H1 (cell line): Measurements from ENCODE around the gene OTOGL. TPM values are rescaled to one million over a fixed set of nuclear protein-coding genes. Genes with fewer than 3 reads are reported as not detected.

Experiments used
- CTCF ChIA-PET: fragments of 300-600 bp; sonication (Branson Sonifier 250); formaldehyde crosslinking; loops from one replicate; lab custom pipeline; 2021; ENCODE audit not compliant: partially characterized antibody; lab: Charles Lee
- POLR2A ChIA-PET: fragments of 300-600 bp; sonication (Branson Sonifier 250); formaldehyde crosslinking; loops from one replicate; lab custom pipeline; 2021; ENCODE audit warnings: inconsistent platforms; ENCODE audit not compliant: partially characterized antibody; lab: Charles Lee
- DNase-seq, 2 experiments: peaks; one replicate each; pipeline versions ENCODE4 v3.0.0 to v3.0.0-alpha.2; 2010 to 2022; ENCODE audit warnings: low spot score in 2 of 2, low read depth in 1 of 2, mixed read lengths in 1 of 2
- FAIRE-seq: peaks from 2 replicates; lab custom pipeline; 2011; peaks lifted over from hg19 to GRCh38; lab: Jason Lieb, UNC
- H2AFZ ChIP-seq: 2 replicates; pipeline ENCODE4 v1.8.1; 2012; ENCODE audit warnings: low read length, inconsistent platforms
- H2AK5ac ChIP-seq: 2 replicates; pipeline ENCODE4 v1.6.1; 2013; ENCODE audit warnings: low read depth, low read length
- H2BK120ac ChIP-seq: replicated peaks from 2 replicates; pipeline ENCODE3; 2013; ENCODE audit warnings: low read depth, low read length, inconsistent platforms
- H2BK12ac ChIP-seq: 2 replicates; pipeline ENCODE4 v1.6.1; 2013; ENCODE audit warnings: low read depth, low read length
- H2BK15ac ChIP-seq: 2 replicates; pipeline ENCODE4 v1.6.1; 2013; ENCODE audit warnings: low read length
- H2BK20ac ChIP-seq: 2 replicates; pipeline ENCODE4 v1.6.1; 2013; ENCODE audit warnings: low read length
- H2BK5ac ChIP-seq: 2 replicates; pipeline ENCODE4 v1.6.1; 2013; ENCODE audit warnings: low read depth, low read length
- H3K14ac ChIP-seq: 2 replicates; pipeline ENCODE4 v1.6.1; 2013; ENCODE audit warnings: inconsistent platforms; ENCODE audit not compliant: insufficient read length
- H3K18ac ChIP-seq: 2 replicates; pipeline ENCODE4 v1.6.1; 2013; ENCODE audit warnings: low read length; ENCODE audit errors: extremely low read depth
- H3K23ac ChIP-seq: 2 replicates; pipeline ENCODE4 v1.6.1; 2013; ENCODE audit warnings: inconsistent platforms; ENCODE audit not compliant: insufficient read length
- H3K23me2 ChIP-seq: 2 replicates; pipeline ENCODE4 v1.6.1; 2013; ENCODE audit warnings: low read depth, low read length
- H3K27ac ChIP-seq: 2 replicates; pipeline ENCODE4 v1.6.1; 2011; ENCODE audit warnings: low read depth, low read length, inconsistent platforms
- H3K27me3 ChIP-seq, 4 experiments: replicated peaks in 1 of 4; 1 replicate in 1 of 4; 2 replicates in 3 of 4; pipeline versions ENCODE4 v1.6.1 to v1.8.1; 2011 to 2013; ENCODE audit warnings: low read length in 3 of 4, mild to moderate bottlenecking in 3 of 4, inconsistent platforms in 2 of 4, mixed read lengths in 2 of 4, moderate library complexity in 1 of 4; ENCODE audit not compliant: control insufficient read depth in 3 of 4, insufficient read depth in 3 of 4; ENCODE audit errors: extremely low read depth in 1 of 4
- H3K36me3 ChIP-seq, 4 experiments: 2 replicates each; pipeline versions ENCODE4 v1.6.1 to v1.8.1; 2011 to 2013; ENCODE audit warnings: mild to moderate bottlenecking in 4 of 4, low read length in 3 of 4, moderate library complexity in 2 of 4, control low read depth in 1 of 4, inconsistent platforms in 1 of 4; ENCODE audit not compliant: insufficient read depth in 4 of 4, control insufficient read depth in 2 of 4
- H3K4ac ChIP-seq: replicated peaks from 2 replicates; pipeline ENCODE3; 2013; ENCODE audit warnings: low read length, low read depth, mixed read lengths, inconsistent platforms; ENCODE audit not compliant: insufficient read length
- H3K4me1 ChIP-seq, 4 experiments: replicated peaks in 1 of 4; 1 replicate in 1 of 4; 2 replicates in 3 of 4; pipeline versions ENCODE4 v1.6.1 to v1.8.1; 2011 to 2013; ENCODE audit warnings: low read length in 3 of 4, inconsistent platforms in 2 of 4, mixed read lengths in 1 of 4; ENCODE audit not compliant: insufficient read depth in 4 of 4, control insufficient read depth in 3 of 4
- H3K4me2 ChIP-seq, 2 experiments: 2 replicates each; pipeline versions ENCODE4 v1.6.1 to v1.8.1; 2011 to 2013; ENCODE audit warnings: low read depth in 2 of 2, low read length in 2 of 2, control low read depth in 1 of 2, inconsistent platforms in 1 of 2, mild to moderate bottlenecking in 1 of 2; ENCODE audit not compliant: insufficient read depth in 1 of 2
- H3K4me3 ChIP-seq, 4 experiments: fragments of 200-600, 300-600 bp in 1 of 4; sonication (generic), shearing (Covaris generic), sonication (Bioruptor Twin) in 1 of 4; 2 replicates each; pipeline versions ENCODE4 v1.5.1 to v1.8.1; 2011 to 2016; ENCODE audit warnings: low read length in 4 of 4, low read depth in 3 of 4, control low read depth in 2 of 4, inconsistent platforms in 2 of 4, mild to moderate bottlenecking in 2 of 4, mixed read lengths in 1 of 4, moderate library complexity in 1 of 4; ENCODE audit not compliant: insufficient read depth in 2 of 4; ENCODE audit errors: extremely low read depth in 1 of 4
- H3K56ac ChIP-seq: replicated peaks from 2 replicates; pipeline ENCODE3; 2013; ENCODE audit warnings: low read depth, mild to moderate bottlenecking, mixed read lengths, low read length, inconsistent platforms; ENCODE audit not compliant: insufficient read length
- H3K79me1 ChIP-seq: 2 replicates; pipeline ENCODE4 v1.6.1; 2013; ENCODE audit warnings: low read depth, low read length, control low read depth
- H3K79me2 ChIP-seq, 2 experiments: 2 replicates each; pipeline versions ENCODE4 v1.6.1 to v1.8.1; 2012 to 2013; ENCODE audit warnings: low read length in 2 of 2, mild to moderate bottlenecking in 2 of 2, inconsistent platforms in 1 of 2; ENCODE audit not compliant: insufficient read depth in 2 of 2, control insufficient read depth in 1 of 2
- H3K9ac ChIP-seq, 4 experiments: replicated peaks in 1 of 4; 1 replicate in 1 of 4; 2 replicates in 3 of 4; pipeline versions ENCODE4 v1.6.1 to v1.8.1; 2011 to 2013; ENCODE audit warnings: low read depth in 3 of 4, low read length in 3 of 4, control low read depth in 2 of 4, mild to moderate bottlenecking in 2 of 4, moderate library complexity in 2 of 4, inconsistent platforms in 1 of 4; ENCODE audit errors: extremely low read depth in 1 of 4
- H3K9me3 ChIP-seq, 2 experiments: 2 replicates each; pipeline versions ENCODE4 v1.6.1 to v1.8.1; 2012 to 2013; ENCODE audit warnings: mild to moderate bottlenecking in 2 of 2, moderate library complexity in 2 of 2, control low read depth in 1 of 2, inconsistent platforms in 1 of 2, low read depth in 1 of 2, low read length in 1 of 2, mixed read lengths in 1 of 2; ENCODE audit not compliant: insufficient read depth in 2 of 2
- H4K20me1 ChIP-seq, 2 experiments: replicated peaks in 1 of 2; 2 replicates each; pipeline versions ENCODE3 to v1.8.1; 2011 to 2013; ENCODE audit warnings: inconsistent platforms in 2 of 2, low read length in 2 of 2, mild to moderate bottlenecking in 1 of 2; ENCODE audit not compliant: insufficient read depth in 2 of 2, control insufficient read depth in 1 of 2
- H4K5ac ChIP-seq: 2 replicates; pipeline ENCODE4 v1.6.1; 2013; ENCODE audit warnings: low read length, low read depth, mixed read lengths, inconsistent platforms; ENCODE audit not compliant: insufficient read length
- H4K8ac ChIP-seq: 2 replicates; pipeline ENCODE4 v1.8.0; 2013; ENCODE audit warnings: mild to moderate bottlenecking, moderate library complexity, low read length, inconsistent platforms; ENCODE audit not compliant: insufficient read depth; ENCODE audit errors: extremely low read depth
- H4K91ac ChIP-seq: replicated peaks from 2 replicates; pipeline ENCODE3; 2013; ENCODE audit warnings: low read length, mixed read lengths, inconsistent platforms; ENCODE audit not compliant: insufficient read length
- EP300 ChIP-seq, 2 experiments: IDR thresholded peaks; 1 replicate in 1 of 2; 2 replicates in 1 of 2; pipeline ENCODE4 v1.6.1; 2011 to 2012; ENCODE audit warnings: low read depth in 2 of 2, low read length in 2 of 2, mild to moderate bottlenecking in 2 of 2, borderline replicate concordance in 1 of 2, inconsistent platforms in 1 of 2, moderate library complexity in 1 of 2
- POLR2A ChIP-seq, 2 experiments: IDR thresholded peaks; 1 replicate in 1 of 2; 2 replicates in 1 of 2; pipeline ENCODE4 v1.6.1; 2011; ENCODE audit warnings: low read depth in 2 of 2, low read length in 2 of 2, mild to moderate bottlenecking in 2 of 2; ENCODE audit errors: control extremely low read depth in 1 of 2
- TEAD4 ChIP-seq: IDR thresholded peaks from 2 replicates; pipeline ENCODE4 v1.6.1; 2012; ENCODE audit warnings: low read depth, low read length, inconsistent platforms, mixed read lengths
- YY1 ChIP-seq: IDR thresholded peaks from 2 replicates; pipeline ENCODE4 v1.6.1; 2011; ENCODE audit warnings: low read depth, mild to moderate bottlenecking, low read length
- WGBS, 2 experiments: shearing (Covaris generic) in 1 of 2; methylation state at CpG; one replicate each; pipeline versions ENCODE4 v1.1.6 to v1.1.7; 2013 to 2015; ENCODE audit warnings: low lambda C conversion rate in 2 of 2, mixed read lengths in 2 of 2, inconsistent platforms in 1 of 2, low coverage in 1 of 2, missing lambda C conversion rate in 1 of 2; ENCODE audit not compliant: insufficient replicate concordance in 2 of 2, insufficient coverage in 1 of 2, insufficient read length in 1 of 2; ENCODE audit errors: extremely low coverage in 1 of 2, missing lambda C conversion rate in 1 of 2; 5-methylcytosine and 5-hydroxymethylcytosine counted together
- polyA plus RNA-seq, 7 experiments: library from polyadenylated mRNA; depleted of rRNA in 3 of 7; stranded (reverse) in 5 of 7; unstranded in 2 of 7; fragments of >200 nt in 5 of 7; fragments of 200-250 nt in 2 of 7; gene quantifications; 1 replicate in 5 of 7; 2 replicates in 1 of 7; 4 replicates in 1 of 7; pipeline versions ENCODE4 v1.2.1 to v1.2.3, GENCODE V29; 2011 to 2013; ENCODE audit warnings: missing spikeins in 2 of 7, mixed read lengths in 2 of 7
- total RNA-seq: library from RNA; stranded (reverse); fragmentation: NEBNext Ultra II Directional; extraction: Animal tissue kit (Norgen Biotek cat#: 25700); gene quantifications from 2 replicates; pipeline ENCODE4 v1.2.1, GENCODE V29; 2021
- TF ChIP-seq, protein P1 (sequence below): IDR thresholded peaks from 2 replicates; pipeline ENCODE4 v1.6.1; 2012; ENCODE audit warnings: inconsistent platforms

Gene OTOGL
- total and polyA plus RNA-seq, 2 of the 8 experiments (the other 6 are each of a cell fraction or from before 2014, with no cell fraction given), result 0.12 to 0.17 TPM

DNA sequence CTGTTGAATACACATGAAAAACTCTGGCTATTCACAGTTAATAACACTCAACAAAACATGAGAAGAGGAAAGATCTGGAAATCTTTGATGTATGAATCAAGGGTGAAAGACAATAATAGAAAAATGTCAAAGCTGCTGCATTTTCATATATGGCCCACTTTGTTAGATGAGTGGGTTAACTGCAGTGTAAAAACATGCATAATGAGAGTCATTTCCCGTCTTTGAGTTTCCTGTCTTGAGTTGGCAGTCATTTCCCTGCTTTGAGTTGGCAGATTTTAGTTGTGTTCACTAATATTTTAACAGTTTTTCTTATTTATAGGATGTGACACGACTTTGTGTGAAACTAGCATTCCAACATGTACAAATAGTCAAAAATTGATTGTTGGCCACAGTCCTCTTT, 256.8 kb downstream of the OTOGL start:
- Histone ChIP-seq H2BK5ac (no peak overlapping the region), H4K8ac (no peak overlapping the region), H2BK12ac (no peak overlapping the region), H2BK20ac (no peak overlapping the region), H3K4ac (no peak overlapping the region), H3K9ac (no peak overlapping the region), H3K23ac (no peak overlapping the region), H3K4me3 (no peak overlapping the region), H3K56ac (no peak overlapping the region), H2BK120ac (no peak overlapping the region), H4K5ac (no peak overlapping the region), H2BK15ac (no peak overlapping the region), H3K27me3 (no peaks in the 10 kb centered on the region), H3K18ac (no peak overlapping the region), H3K4me1 (no peaks in the 10 kb centered on the region), H3K9me3 (no peaks in the 10 kb centered on the region), H4K91ac (no peak overlapping the region), H3K36me3 (no peaks in the 10 kb centered on the region), H3K79me2 (no peaks in the 10 kb centered on the region), H3K23me2 (no peaks in the 10 kb centered on the region), H4K20me1 (no peaks in the 10 kb centered on the region), H2AK5ac (no peak overlapping the region), H2AFZ (no peak overlapping the region), H3K14ac (no peak overlapping the region), H3K79me1 (no peaks in the 10 kb centered on the region), H3K27ac (no peak overlapping the region), H3K4me2 (no peak overlapping the region)
- TF ChIP-seq YY1 (no peak), TEAD4 (no peak), EP300 (IDR thresholded peaks at IDR 0.05; ENCODE audit: borderline replicate concordance in 1 of 2, low read depth in 2 of 2, low read length in 2 of 2) (no peak), POLR2A (IDR thresholded peaks at IDR 0.05; ENCODE audit: control extremely low read depth in 1 of 2, low read depth in 2 of 2, low read length in 2 of 2) (no peak)
- TF ChIP-seq, protein P1, sequence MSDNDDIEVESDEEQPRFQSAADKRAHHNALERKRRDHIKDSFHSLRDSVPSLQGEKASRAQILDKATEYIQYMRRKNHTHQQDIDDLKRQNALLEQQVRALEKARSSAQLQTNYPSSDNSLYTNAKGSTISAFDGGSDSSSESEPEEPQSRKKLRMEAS, result no peak
- WGBS, 2 experiments, result 82% methylated on average over 2 of the region's 2 CpGs; no CpG with 5 or more reads in 1 of the 2 experiments
- DNase-seq (no peak), FAIRE-seq (no peak)
- ChIA-PET POLR2A (no interaction called here), CTCF (no interaction called here)
